GM18499 (cell line): Measurements from ENCODE around the gene THBD.

Source experiments
- ATAC-seq: cut with Tn5 transposase; IDR thresholded peaks from one replicate; pipeline ENCODE4 v1.9.1; 2021; ENCODE audit warnings: moderate number of reproducible peaks; ENCODE audit not compliant: insufficient read depth, unreplicated experiment

THBD gene

GRCh38 chr20:23063581-23063980 is 14.1 kb upstream of the THBD start:
- ATAC-seq, result no peak

- ATAC-seq, result no peak
These were observed 13.7 kb upstream of the THBD start for GRCh38 chr20:23063168-23063567.

GRCh38 chr20:23062632-23063031 is 13.2 kb upstream of the THBD start:
- no peak for ATAC-seq

- ATAC-seq, result no peak
These were observed 12.5 kb upstream of the THBD start for GRCh38 chr20:23061734-23062561.

- ATAC-seq, result no peak
These were observed 11.8 kb upstream of the THBD start for GRCh38 chr20:23061262-23061661.

- ATAC-seq, result no peak
These were observed 11.2 kb upstream of the THBD start for GRCh38 chr20:23060629-23061028.

GRCh38 chr20:23059846-23060245 is 10.4 kb upstream of the THBD start:
- no peak for ATAC-seq

GRCh38 chr20:23059001-23059400 is 9.5 kb upstream of the THBD start:
- no peak for ATAC-seq

GRCh38 chr20:23058240-23058639 is 8.8 kb upstream of the THBD start:
- no peak for ATAC-seq

- no peak for ATAC-seq
These were observed 3.4 kb upstream of the THBD start for GRCh38 chr20:23052904-23053303.

GRCh38 chr20:23050847-23051627 is 1.6 kb upstream of the THBD start:
- ATAC-seq, result no peak

GRCh38 chr20:23050076-23050838 is 785 bp upstream of the THBD start:
- no peak for ATAC-seq

GRCh38 chr20:23048283-23049200 is 930 bp downstream of the THBD start:
- ATAC-seq, result no peak

- ATAC-seq, result no peak
These were observed 1.7 kb downstream of the THBD start for GRCh38 chr20:23047738-23048214.

- no peak for ATAC-seq
These were observed 2.3 kb downstream of the THBD start for GRCh38 chr20:23047001-23047737.

- no peak for ATAC-seq
These were observed 3.0 kb downstream of the THBD start for GRCh38 chr20:23046431-23046830.

- no peak for ATAC-seq
These were observed 6.1 kb downstream of the THBD start for GRCh38 chr20:23043376-23043775.

- no peak for ATAC-seq
These were observed 7.2 kb downstream of the THBD start for GRCh38 chr20:23042270-23042669.

- no peak for ATAC-seq
These were observed 9.5 kb downstream of the THBD start for GRCh38 chr20:23039885-23040508.
